ENCODE measurements around the gene PCSK6.

Gene PCSK6

DNA sequence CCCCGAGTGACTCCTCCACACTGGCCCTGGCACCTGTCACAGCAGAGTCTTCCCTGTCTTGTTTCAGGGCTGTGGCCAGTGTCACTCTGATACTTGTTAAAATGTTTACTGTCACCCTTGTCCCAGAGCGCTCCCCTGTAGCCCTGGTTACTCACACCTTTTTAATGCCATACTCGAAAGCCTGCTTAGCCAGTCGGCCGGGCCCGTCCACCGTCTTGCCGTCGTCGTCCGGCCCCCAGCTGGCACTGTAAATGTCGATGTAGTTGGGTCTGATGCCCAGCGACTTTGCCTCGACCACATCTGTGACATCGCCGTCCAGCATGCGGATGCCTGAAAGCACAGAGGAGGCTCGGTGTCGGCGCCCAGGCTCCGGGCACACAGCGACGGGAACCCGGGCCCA, 91.3 kb downstream of the PCSK6 start:
- DNase-seq (ENCODE audit: low spot score), result peak; percentile 39

DNA sequence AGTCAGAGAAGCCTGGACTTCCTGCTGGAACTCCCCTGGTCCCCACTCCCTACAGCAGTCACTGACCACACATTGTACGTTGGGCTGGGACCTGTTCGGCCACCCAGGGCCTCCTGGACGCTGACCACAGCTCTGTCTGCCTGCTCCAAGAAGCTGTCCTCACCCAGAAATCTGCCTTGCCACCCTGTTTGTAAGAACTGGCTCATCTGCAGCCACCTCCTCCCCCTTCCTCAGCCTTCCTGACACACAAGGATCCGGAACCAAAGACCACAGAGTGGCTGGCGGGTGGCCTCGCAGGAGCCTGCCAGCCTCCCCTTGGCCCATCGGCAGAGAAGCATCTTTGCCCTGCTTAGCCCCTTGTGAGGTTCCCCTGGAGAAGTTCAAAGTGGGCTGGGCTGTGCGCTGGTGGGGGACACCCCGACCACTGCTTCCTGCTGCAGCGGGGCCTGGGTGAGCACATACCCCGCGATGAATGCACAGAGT, 91.9 kb downstream of the PCSK6 start:
- peak; percentile 39 for DNase-seq (ENCODE audit: low spot score)

GRCh38 chr15:101396484-101397261, 92.8 kb downstream of the PCSK6 start:
- DNase-seq (ENCODE audit: low spot score), result peak; percentile 27

- DNase-seq (ENCODE audit: low spot score), result peak; percentile 26
These were observed 94.9 kb downstream of the PCSK6 start for GRCh38 chr15:101394654-101395053.

- DNase-seq (ENCODE audit: low spot score), result no peak
These were observed 95.4 kb downstream of the PCSK6 start for GRCh38 chr15:101394056-101394630.

- DNase-seq (ENCODE audit: low spot score), result no peak
These were observed 96.3 kb downstream of the PCSK6 start for GRCh38 chr15:101393172-101393571.

GRCh38 chr15:101391981-101392640, 97.4 kb downstream of the PCSK6 start:
- no peak for DNase-seq (ENCODE audit: low spot score)

- DNase-seq (ENCODE audit: low spot score), result no peak
These were observed 98.1 kb downstream of the PCSK6 start for GRCh38 chr15:101391431-101391830.

DNA sequence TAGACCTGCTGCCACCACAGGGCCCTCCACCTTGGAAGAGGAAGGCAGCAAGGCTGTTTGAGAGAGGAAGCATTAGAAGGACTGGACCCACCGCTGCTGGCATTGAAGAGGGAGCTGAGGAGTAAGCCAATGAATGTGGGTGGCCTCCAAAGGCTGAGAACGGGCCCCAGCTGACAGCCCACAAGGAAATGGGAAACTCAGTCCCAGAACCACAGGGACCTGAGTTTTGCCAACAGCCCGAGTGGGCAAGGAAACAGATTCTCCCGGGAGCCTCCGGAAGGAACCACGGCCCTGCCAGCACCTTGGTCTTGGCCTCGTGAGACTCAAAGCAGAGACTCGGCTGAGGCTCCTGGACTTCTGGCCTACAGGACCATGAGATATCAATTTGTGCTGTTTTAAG, 99.0 kb downstream of the PCSK6 start:
- no peak for DNase-seq (ENCODE audit: low spot score)

GRCh38 chr15:101390060-101390459, 99.4 kb downstream of the PCSK6 start:
- DNase-seq (ENCODE audit: low spot score), result no peak

DNA sequence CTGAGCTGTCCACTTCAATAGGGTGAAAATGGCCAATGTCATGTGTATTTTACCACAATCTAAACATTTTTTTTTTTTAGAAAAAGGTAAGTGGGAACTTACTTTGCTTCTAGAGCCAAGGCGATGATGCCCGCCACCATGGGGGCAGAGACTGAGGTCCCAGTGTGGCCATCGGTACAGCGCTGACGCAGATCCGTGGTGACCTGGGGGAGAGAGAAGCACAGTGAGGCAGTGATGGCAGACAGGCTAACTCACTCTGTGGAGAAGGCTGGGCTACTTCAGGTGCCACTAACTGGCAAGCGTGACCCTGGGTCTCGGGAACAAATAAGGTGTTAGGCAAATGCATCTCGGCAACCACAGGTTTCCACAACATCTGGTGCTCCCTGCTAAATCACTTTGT, 100.1 kb downstream of the PCSK6 start:
- no peak for DNase-seq (ENCODE audit: low spot score)

DNA sequence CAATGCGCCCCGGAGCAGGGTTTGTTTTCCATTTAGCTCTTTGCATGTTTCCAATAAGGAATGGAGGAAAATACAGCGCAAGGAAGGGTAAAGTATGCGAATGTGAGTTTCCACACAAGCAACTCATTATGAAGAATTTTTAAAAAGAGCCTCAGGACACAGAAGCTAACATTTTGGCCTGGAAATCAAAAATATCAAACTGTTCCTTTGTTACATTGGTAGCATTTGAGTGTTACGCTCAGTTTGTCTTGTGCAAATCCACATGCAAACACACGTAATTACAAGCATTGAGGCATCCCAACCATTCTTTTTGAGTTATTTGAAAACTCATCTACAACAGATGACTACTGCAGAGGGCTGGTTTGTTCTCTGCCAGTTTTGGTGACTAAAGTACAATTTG, 101.5 kb downstream of the PCSK6 start:
- DNase-seq (ENCODE audit: low spot score), result no peak

DNA sequence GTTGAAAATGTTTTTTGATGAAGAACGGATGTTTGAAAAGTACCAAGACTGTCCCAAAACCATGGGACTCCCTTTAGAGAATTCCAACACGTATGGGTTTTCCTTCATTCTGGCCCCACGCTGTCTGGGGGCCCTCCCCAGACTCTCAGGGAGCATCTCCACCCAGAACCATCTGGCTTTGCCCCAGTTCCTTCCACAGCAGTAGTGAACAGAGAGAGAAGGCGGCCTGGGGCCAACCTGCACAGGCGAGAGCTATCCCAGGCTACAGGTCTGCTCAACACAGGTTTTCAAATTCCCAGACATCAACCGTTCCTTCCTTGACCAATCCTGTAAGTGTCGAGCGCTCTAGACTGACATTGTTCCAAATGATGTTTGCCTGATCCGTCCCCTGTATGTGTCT, 101.9 kb downstream of the PCSK6 start:
- DNase-seq (ENCODE audit: low spot score), result no peak

GRCh38 chr15:101386967-101387366, 102.5 kb downstream of the PCSK6 start:
- no peak for DNase-seq (ENCODE audit: low spot score)

DNA sequence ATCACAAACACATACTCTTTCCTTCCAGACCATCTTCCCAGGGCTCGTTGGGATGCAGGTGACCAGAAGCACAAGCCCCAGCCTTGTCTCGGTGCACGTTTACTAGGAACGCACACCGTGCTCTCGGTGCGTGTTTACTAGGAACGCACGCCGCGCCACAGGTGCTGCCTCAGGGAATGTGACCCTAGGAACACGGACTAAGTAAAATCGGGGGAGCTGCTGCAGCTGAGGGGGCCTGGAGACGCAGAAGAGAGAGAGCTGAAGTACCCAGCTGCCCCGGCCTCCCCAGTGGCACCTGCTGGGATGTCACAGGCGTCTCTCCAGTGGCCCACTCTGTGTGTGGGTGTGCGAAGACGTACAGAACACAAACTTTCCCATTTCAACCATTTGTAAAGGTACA, 103.5 kb downstream of the PCSK6 start:
- no peak for DNase-seq (ENCODE audit: low spot score)

DNA sequence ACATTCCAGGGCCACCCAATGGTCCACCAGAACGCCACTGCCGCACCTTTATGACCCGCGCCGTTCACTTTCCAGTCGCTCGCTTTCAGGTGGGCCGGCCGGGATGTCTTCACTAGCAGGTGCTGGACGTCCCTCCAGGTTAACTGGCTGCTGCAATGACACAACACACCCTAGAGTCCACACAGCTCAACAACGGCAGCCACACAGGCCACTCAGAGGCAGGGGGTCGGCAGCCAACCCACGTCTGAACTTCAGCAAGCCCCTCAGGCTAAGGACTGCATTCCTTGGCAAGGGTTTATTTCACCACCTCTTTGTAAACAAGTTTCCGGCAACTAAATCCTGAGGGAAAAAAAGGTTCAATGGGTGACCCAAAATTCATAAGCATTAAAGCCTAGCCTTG, 105.2 kb downstream of the PCSK6 start:
- no peak for DNase-seq (ENCODE audit: low spot score)

GRCh38 chr15:101382544-101382943, 107.0 kb downstream of the PCSK6 start:
- DNase-seq (ENCODE audit: low spot score), result no peak

DNA sequence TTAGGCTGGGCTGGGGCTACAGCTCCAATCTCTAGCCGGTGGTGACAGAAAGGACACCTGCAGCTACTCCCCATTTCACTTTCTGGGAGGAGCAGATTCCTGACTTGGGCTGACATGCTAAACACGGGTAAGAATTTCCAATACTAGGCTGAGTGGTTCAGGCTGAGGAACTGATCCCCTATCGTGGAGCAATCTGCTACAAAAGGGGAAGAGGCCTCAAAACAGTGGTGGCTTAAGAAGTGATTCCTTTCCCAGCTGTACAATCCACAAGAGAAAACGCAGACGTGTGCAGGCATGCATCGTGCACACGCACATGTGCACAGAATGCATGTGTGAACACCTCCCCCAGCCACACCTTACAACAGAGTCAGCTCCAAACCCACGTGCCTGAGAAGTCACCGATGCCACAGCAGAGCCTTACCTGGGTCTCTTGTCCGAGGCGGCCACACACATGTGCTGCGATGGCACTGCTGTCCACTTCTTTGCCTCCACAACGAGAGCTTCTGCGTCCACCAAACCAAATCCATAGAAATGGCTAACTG, 107.8 kb downstream of the PCSK6 start:
- no peak for DNase-seq (ENCODE audit: low spot score)

- DNase-seq (ENCODE audit: low spot score), result no peak
These were observed 109.4 kb downstream of the PCSK6 start for GRCh38 chr15:101380146-101380545.

DNA sequence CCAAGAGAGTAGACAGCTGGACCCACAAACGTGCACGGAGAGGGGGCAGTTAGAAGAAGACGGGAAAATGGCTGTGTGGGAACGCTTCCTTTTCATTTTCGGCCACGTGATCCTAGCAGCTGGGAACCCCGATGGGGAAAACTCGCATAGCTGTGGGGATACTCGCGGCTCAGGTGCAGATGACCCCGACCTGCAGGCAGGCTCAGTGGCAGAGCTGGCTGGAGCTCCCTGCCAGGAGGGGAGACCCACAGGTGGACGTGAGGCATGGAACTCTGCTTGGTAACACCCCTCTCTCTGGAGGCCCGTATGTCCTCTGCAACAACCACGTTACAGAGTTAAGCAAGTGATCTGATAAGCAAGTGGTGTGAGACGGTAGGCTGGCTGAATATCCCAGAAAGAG, 109.9 kb downstream of the PCSK6 start:
- DNase-seq (ENCODE audit: low spot score), result no peak

DNA sequence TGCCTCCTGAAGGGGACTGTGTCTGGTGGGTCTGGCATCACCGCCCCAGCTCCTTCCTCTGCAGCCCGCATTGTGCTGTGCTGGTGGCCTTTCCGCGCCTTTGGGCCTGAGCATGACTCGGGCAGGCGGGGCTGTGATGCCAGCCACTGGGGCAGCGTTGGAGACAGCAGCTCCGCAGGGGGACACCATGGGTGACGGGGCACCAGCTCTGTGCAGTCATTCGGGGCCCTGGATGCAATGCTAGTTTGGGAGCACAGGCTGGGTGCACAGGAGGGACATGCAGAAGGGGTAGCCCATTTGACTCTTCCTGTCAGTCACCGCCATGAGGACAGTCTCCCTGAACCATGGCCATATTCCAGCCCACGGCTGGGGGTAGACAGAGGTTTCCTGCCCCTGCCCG, 110.6 kb downstream of the PCSK6 start:
- no peak for DNase-seq (ENCODE audit: low spot score)

DNA sequence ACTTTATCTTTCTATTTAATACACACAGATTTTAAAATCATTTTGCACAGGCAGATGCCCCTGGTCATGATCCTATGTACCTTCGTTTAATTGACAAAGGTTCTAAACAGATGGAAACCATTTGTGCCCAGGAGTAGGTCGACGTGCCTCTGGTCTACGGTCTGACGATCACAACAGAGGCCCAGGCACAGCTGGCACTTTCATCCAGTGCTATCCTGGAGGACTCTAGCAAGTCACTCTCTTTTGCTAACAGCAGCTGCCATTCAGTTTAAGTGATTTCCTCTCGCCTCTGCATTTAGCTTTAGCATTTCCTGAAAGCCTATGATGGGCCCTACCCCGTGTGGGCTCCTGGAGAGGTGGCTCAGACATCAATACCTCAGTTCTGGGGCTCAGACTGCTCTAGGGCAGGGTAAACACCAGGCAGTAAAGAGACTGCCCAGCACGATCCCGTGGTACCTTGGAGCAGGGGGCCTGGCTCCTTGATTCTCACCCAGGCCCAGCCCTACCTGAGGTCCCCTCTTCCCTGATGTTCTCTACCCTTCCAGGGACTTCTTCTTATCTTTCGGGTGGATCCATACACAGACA, 111.2 kb downstream of the PCSK6 start:
- no peak for DNase-seq (ENCODE audit: low spot score)

All from ecto neural progenitor cell (in vitro differentiated cells).